ENCODE results near the gene CTU2.
A peak's percentile ranks its signal among the peaks of the same experiment; 100 is the strongest.

The CTU2 gene

GRCh38 chr16:88681084-88681680, 25.1 kb upstream of the CTU2 start:
- Histone ChIP-seq H3K27me3 (ENCODE audit: control insufficient read depth in 2 of 2, insufficient read depth in 2 of 2, low read length in 2 of 2) (peaks cover 0 to 21% of the 10 kb centered on the region in 2 donors), H3K4me1 (ENCODE audit: control insufficient read depth in 2 of 2, insufficient read depth in 2 of 2, low read length in 2 of 2) (peaks cover 5 to 10% of the 10 kb centered on the region in 2 donors), H3K9ac (ENCODE audit: low read depth in 1 of 2, low read length in 2 of 2) (peak overlapping the region in 1 of 2 donors; percentile 41), H3K36me3 (ENCODE audit: control insufficient read depth in 2 of 2, insufficient read depth in 2 of 2, low read length in 2 of 2) (no peaks in the 10 kb centered on the region), H3K9me3 (ENCODE audit: control insufficient read depth in 2 of 2, low read length in 2 of 2) (no peaks in the 10 kb centered on the region), H3K4me3 (ENCODE audit: low read length in 2 of 2) (peak overlapping the region in 1 of 2 donors; percentile 7), H3K27ac (ENCODE audit: low read depth in 2 of 2, low read length in 2 of 2) (peak overlapping the region; percentile 60 to 84)

GRCh38 chr16:88681709-88682451, 24.4 kb upstream of the CTU2 start:
- H3K36me3 ChIP-seq (ENCODE audit: control insufficient read depth in 2 of 2, insufficient read depth in 2 of 2, low read length in 2 of 2) = no peaks in the 10 kb centered on the region
- H3K4me3 ChIP-seq (ENCODE audit: low read length in 2 of 2) = peak overlapping the region in 1 of 2 donors; percentile 37
- no peaks in the 10 kb centered on the region for H3K9me3 ChIP-seq (ENCODE audit: control insufficient read depth in 2 of 2, low read length in 2 of 2)
- H3K27me3 ChIP-seq (ENCODE audit: control insufficient read depth in 2 of 2, insufficient read depth in 2 of 2, low read length in 2 of 2) = peaks cover 0 to 21% of the 10 kb centered on the region in 2 donors
- peaks cover 9 to 12% of the 10 kb centered on the region in 2 donors for H3K4me1 ChIP-seq (ENCODE audit: control insufficient read depth in 2 of 2, insufficient read depth in 2 of 2, low read length in 2 of 2)
- no peak overlapping the region for H3K9ac ChIP-seq (ENCODE audit: low read depth in 1 of 2, low read length in 2 of 2)
- peak overlapping the region; percentile 60 to 84 for H3K27ac ChIP-seq (ENCODE audit: low read depth in 2 of 2, low read length in 2 of 2)

GRCh38 chr16:88684569-88685155, 21.6 kb upstream of the CTU2 start:
- H3K9ac ChIP-seq (ENCODE audit: low read depth in 1 of 2, low read length in 2 of 2) = no peak overlapping the region
- peaks cover 14 to 17% of the 10 kb centered on the region in 2 donors for H3K4me1 ChIP-seq (ENCODE audit: control insufficient read depth in 2 of 2, insufficient read depth in 2 of 2, low read length in 2 of 2)
- H3K4me3 ChIP-seq (ENCODE audit: low read length in 2 of 2) = no peak overlapping the region
- H3K36me3 ChIP-seq (ENCODE audit: control insufficient read depth in 2 of 2, insufficient read depth in 2 of 2, low read length in 2 of 2) = no peaks in the 10 kb centered on the region
- H3K27ac ChIP-seq (ENCODE audit: low read depth in 2 of 2, low read length in 2 of 2) = peak overlapping the region in 1 of 2 donors; percentile 9
- peaks cover 4 to 18% of the 10 kb centered on the region in 2 donors for H3K27me3 ChIP-seq (ENCODE audit: control insufficient read depth in 2 of 2, insufficient read depth in 2 of 2, low read length in 2 of 2)
- no peaks in the 10 kb centered on the region for H3K9me3 ChIP-seq (ENCODE audit: control insufficient read depth in 2 of 2, low read length in 2 of 2)

GRCh38 chr16:88685156-88686061, 20.9 kb upstream of the CTU2 start:
- Histone ChIP-seq H3K9me3 (ENCODE audit: control insufficient read depth in 2 of 2, low read length in 2 of 2) (no peaks in the 10 kb centered on the region), H3K4me1 (ENCODE audit: control insufficient read depth in 2 of 2, insufficient read depth in 2 of 2, low read length in 2 of 2) (peaks cover 14 to 17% of the 10 kb centered on the region in 2 donors), H3K27ac (ENCODE audit: low read depth in 2 of 2, low read length in 2 of 2) (peak overlapping the region in 1 of 2 donors; percentile 63), H3K27me3 (ENCODE audit: control insufficient read depth in 2 of 2, insufficient read depth in 2 of 2, low read length in 2 of 2) (peaks cover 7 to 18% of the 10 kb centered on the region in 2 donors), H3K4me3 (ENCODE audit: low read length in 2 of 2) (peak overlapping the region; percentile 63 to 72), H3K9ac (ENCODE audit: low read depth in 1 of 2, low read length in 2 of 2) (peak overlapping the region; percentile 32 to 51), H3K36me3 (ENCODE audit: control insufficient read depth in 2 of 2, insufficient read depth in 2 of 2, low read length in 2 of 2) (no peaks in the 10 kb centered on the region)

GRCh38 chr16:88686062-88686438, 20.3 kb upstream of the CTU2 start:
- Histone ChIP-seq H3K27ac (ENCODE audit: low read depth in 2 of 2, low read length in 2 of 2) (peak overlapping the region; percentile 42 to 63), H3K36me3 (ENCODE audit: control insufficient read depth in 2 of 2, insufficient read depth in 2 of 2, low read length in 2 of 2) (no peaks in the 10 kb centered on the region), H3K4me1 (ENCODE audit: control insufficient read depth in 2 of 2, insufficient read depth in 2 of 2, low read length in 2 of 2) (peaks cover 14 to 17% of the 10 kb centered on the region in 2 donors), H3K27me3 (ENCODE audit: control insufficient read depth in 2 of 2, insufficient read depth in 2 of 2, low read length in 2 of 2) (peaks cover 8 to 22% of the 10 kb centered on the region in 2 donors), H3K9me3 (ENCODE audit: control insufficient read depth in 2 of 2, low read length in 2 of 2) (no peaks in the 10 kb centered on the region), H3K4me3 (ENCODE audit: low read length in 2 of 2) (peak overlapping the region; percentile 63 to 72), H3K9ac (ENCODE audit: low read depth in 1 of 2, low read length in 2 of 2) (peak overlapping the region; percentile 32 to 51)

GRCh38 chr16:88686439-88687253, 19.7 kb upstream of the CTU2 start, which contains the start of gene SNAI3:
Gene SNAI3 (minus strand): TSS chr16:88686507. CDS start chr16:88686406, 101 bp downstream.
- Histone ChIP-seq H3K4me1 (ENCODE audit: control insufficient read depth in 2 of 2, insufficient read depth in 2 of 2, low read length in 2 of 2) (peaks cover 10 to 14% of the 10 kb centered on the region in 2 donors), H3K4me3 (ENCODE audit: low read length in 2 of 2) (peak within 1 kb of the TSS; percentile 63 to 72), H3K27ac (ENCODE audit: low read depth in 2 of 2, low read length in 2 of 2) (peak within 1 kb of the TSS; percentile 42 to 63), H3K36me3 (ENCODE audit: control insufficient read depth in 2 of 2, insufficient read depth in 2 of 2, low read length in 2 of 2) (no peaks in the 10 kb centered on the region), H3K9me3 (ENCODE audit: control insufficient read depth in 2 of 2, low read length in 2 of 2) (no peaks in the 10 kb centered on the region), H3K9ac (ENCODE audit: low read depth in 1 of 2, low read length in 2 of 2) (peak within 1 kb of the TSS; percentile 32 to 51), H3K27me3 (ENCODE audit: control insufficient read depth in 2 of 2, insufficient read depth in 2 of 2, low read length in 2 of 2) (peaks cover 8 to 22% of the 10 kb centered on the region in 2 donors)

- H3K9ac ChIP-seq (ENCODE audit: low read depth in 1 of 2, low read length in 2 of 2) = no peak overlapping the region
- no peak overlapping the region for H3K27ac ChIP-seq (ENCODE audit: low read depth in 2 of 2, low read length in 2 of 2)
- no peak overlapping the region for H3K4me3 ChIP-seq (ENCODE audit: low read length in 2 of 2)
- H3K36me3 ChIP-seq (ENCODE audit: control insufficient read depth in 2 of 2, insufficient read depth in 2 of 2, low read length in 2 of 2) = no peaks in the 10 kb centered on the region
- no peaks in the 10 kb centered on the region for H3K9me3 ChIP-seq (ENCODE audit: control insufficient read depth in 2 of 2, low read length in 2 of 2)
- H3K4me1 ChIP-seq (ENCODE audit: control insufficient read depth in 2 of 2, insufficient read depth in 2 of 2, low read length in 2 of 2) = peaks cover 9 to 17% of the 10 kb centered on the region in 2 donors
- peaks cover 8 to 22% of the 10 kb centered on the region in 2 donors for H3K27me3 ChIP-seq (ENCODE audit: control insufficient read depth in 2 of 2, insufficient read depth in 2 of 2, low read length in 2 of 2)
Observed at GRCh38 chr16:88687254-88687576, 19.1 kb upstream of the CTU2 start.

DNA sequence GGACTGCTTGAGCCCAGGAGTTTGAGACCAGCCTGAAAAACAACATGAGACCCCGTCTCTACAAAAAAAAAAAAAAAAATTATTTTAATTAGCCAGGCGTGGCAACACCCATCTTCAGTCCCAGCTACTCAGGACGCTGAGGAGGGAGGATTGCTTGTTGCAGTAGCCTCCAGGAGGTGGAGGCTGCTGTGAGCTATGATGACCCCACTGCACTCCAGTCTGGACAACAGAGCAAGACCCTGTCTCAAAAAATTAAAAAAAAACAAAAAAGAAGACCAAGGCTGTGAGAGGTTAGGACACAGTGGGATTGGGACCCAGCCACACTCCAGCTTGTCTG, 18.7 kb upstream of the CTU2 start:
- Histone ChIP-seq H3K9ac (ENCODE audit: low read depth in 1 of 2, low read length in 2 of 2) (no peak overlapping the region), H3K36me3 (ENCODE audit: control insufficient read depth in 2 of 2, insufficient read depth in 2 of 2, low read length in 2 of 2) (no peaks in the 10 kb centered on the region), H3K9me3 (ENCODE audit: control insufficient read depth in 2 of 2, low read length in 2 of 2) (no peaks in the 10 kb centered on the region), H3K27ac (ENCODE audit: low read depth in 2 of 2, low read length in 2 of 2) (no peak overlapping the region), H3K27me3 (ENCODE audit: control insufficient read depth in 2 of 2, insufficient read depth in 2 of 2, low read length in 2 of 2) (peaks cover 8 to 22% of the 10 kb centered on the region in 2 donors), H3K4me1 (ENCODE audit: control insufficient read depth in 2 of 2, insufficient read depth in 2 of 2, low read length in 2 of 2) (peaks cover 7 to 19% of the 10 kb centered on the region in 2 donors), H3K4me3 (ENCODE audit: low read length in 2 of 2) (no peak overlapping the region)
